GM18502 (cell line): ENCODE results near the gene TMSB15C.
"Not testable (repeated sequence)": the region's sequence is repeated elsewhere in the genome, so short reads cannot be mapped to it uniquely, and the experiment has no call there.

Source experiments
- ATAC-seq: cut with Tn5 transposase; IDR thresholded peaks from one replicate; pipeline ENCODE4 v1.9.1; 2021; ENCODE audit warnings: mild to moderate bottlenecking; ENCODE audit not compliant: unreplicated experiment, poor library complexity

TMSB15C gene

GRCh38 chrX:104054956-104055355, 21.1 kb downstream of the TMSB15C start:
- not testable (repeated sequence) for ATAC-seq

GRCh38 chrX:104047171-104047570, 28.9 kb downstream of the TMSB15C start:
- ATAC-seq = no peak

GRCh38 chrX:104045642-104046041, 30.4 kb downstream of the TMSB15C start:
- no peak for ATAC-seq

DNA sequence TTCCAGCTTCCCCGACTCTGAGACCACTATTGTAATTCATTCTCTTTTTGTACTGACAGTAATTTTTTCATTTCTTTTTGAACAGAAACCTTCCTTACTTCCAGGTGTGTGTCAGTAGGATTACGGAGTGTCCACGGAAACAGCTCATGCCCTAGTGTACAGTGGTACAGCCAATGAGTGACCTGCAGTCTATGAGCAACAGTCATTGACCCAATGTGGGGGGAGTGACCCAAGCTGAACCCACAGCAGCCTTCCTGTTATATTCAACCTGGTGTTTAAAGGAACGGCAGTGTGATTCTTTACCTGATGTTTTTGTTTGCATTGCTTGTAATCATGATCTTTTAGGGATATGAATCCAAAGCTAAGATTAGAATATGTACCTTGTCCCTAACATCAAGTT, 35.0 kb downstream of the TMSB15C start:
- ATAC-seq = no peak

DNA sequence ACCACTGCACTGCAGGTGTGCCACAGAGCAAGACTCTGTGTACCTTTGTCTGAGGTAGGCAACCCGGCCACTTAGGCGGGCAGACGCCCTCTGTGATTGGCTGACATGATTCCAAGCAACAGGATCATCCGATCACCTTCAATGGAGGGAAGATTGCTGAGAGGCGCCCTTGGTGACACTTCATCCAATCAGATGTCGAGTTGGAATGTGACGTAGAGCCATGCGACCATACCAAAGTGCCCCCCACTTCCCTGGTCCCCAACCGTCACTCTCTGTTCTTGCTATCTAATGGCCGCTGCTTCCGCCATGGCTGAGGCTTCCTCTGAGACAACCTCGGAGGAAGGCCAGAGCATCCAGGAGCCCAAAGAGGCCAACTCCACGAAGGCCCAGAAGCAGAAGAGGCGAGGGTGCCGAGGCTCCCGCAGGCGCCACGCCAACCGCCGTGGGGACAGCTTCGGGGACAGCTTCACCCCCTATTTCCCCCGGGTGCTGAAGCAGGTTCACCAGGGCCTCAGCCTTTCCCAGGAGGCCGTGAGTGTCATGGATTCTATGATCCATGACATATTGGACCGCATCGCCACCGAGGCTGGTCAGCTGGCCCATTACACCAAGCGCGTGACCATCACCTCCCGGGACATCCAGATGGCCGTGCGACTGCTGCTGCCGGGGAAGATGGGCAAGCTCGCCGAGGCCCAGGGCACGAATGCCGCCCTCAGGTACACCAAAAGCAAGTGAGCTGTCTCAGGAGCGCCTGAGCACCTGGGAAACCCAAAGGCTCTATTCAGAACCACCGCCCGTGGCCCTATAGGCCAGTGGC, 36.1 kb downstream of the TMSB15C start, which contains the start of gene H2BW2:
Gene H2BW2, plus strand, starts transcription at position 268 of the 817 bp plus-strand sequence. Its CDS starts 39 bp downstream, at position 307.
- ATAC-seq = no peak
